ENCODE results near the gene AFF3. TPM values are rescaled to one million over a fixed set of nuclear protein-coding genes. Genes with fewer than 3 reads are reported as not detected.
"Not testable (repeated sequence)": the region's sequence is repeated elsewhere in the genome, so short reads cannot be mapped to it uniquely, and the experiment has no call there.

The AFF3 gene
- total and polyA plus RNA-seq, 4 donors, result 4.2 to 90.9 (median 14.6) TPM

- H3K4me3 ChIP-seq; H3K36me3 ChIP-seq (ENCODE audit: control insufficient read depth in 4 of 4, insufficient read depth in 4 of 4, low read length in 4 of 4); H3K9me3 ChIP-seq (ENCODE audit: control insufficient read depth in 4 of 4, insufficient read depth in 3 of 4, low read length in 3 of 4); H3K27me3 ChIP-seq (ENCODE audit: control insufficient read depth in 3 of 3, insufficient read depth in 3 of 3, low read length in 2 of 3); DNase-seq; ATAC-seq (ENCODE audit: insufficient read depth, low FRiP score); H3K9ac ChIP-seq (ENCODE audit: insufficient read depth in 1 of 2, low read length in 2 of 2); H3K27ac ChIP-seq (ENCODE audit: low read depth in 1 of 2, low read length in 1 of 2): not testable (repeated sequence)
- WGBS, 2 donors, result 66 to 80% methylated on average over 2 to 3 of the region's 8 CpGs
- H3K4me1 ChIP-seq (ENCODE audit: control insufficient read depth in 5 of 5, insufficient read depth in 5 of 5, low read length in 5 of 5), result peaks cover 4 to 24% (median 11%) of the 10 kb centered on the region in 5 donors
Observed at GRCh38 chr2:100102466-100103180, 39.8 kb downstream of the AFF3 start.

GRCh38 chr2:100098855-100099254, 43.5 kb downstream of the AFF3 start:
- not testable (repeated sequence) for H3K27ac ChIP-seq (ENCODE audit: low read depth in 1 of 2, low read length in 1 of 2); ATAC-seq (ENCODE audit: insufficient read depth, low FRiP score); H3K27me3 ChIP-seq (ENCODE audit: control insufficient read depth in 3 of 3, insufficient read depth in 3 of 3, low read length in 2 of 3); DNase-seq; H3K9ac ChIP-seq (ENCODE audit: insufficient read depth in 1 of 2, low read length in 2 of 2); H3K9me3 ChIP-seq (ENCODE audit: control insufficient read depth in 4 of 4, insufficient read depth in 3 of 4, low read length in 3 of 4); H3K4me3 ChIP-seq; H3K36me3 ChIP-seq (ENCODE audit: control insufficient read depth in 4 of 4, insufficient read depth in 4 of 4, low read length in 4 of 4); H3K4me1 ChIP-seq (ENCODE audit: control insufficient read depth in 5 of 5, insufficient read depth in 5 of 5, low read length in 5 of 5)
- 91 to 92% methylated on average over 2 to 5 of the region's 8 CpGs for WGBS, 2 donors

- H3K27me3 ChIP-seq (ENCODE audit: control insufficient read depth in 3 of 3, insufficient read depth in 3 of 3, low read length in 2 of 3), result not testable (repeated sequence)
Observed at GRCh38 chr2:100097611-100098294, 44.6 kb downstream of the AFF3 start.

GRCh38 chr2:100095845-100096244, 46.5 kb downstream of the AFF3 start:
- not testable (repeated sequence) for H3K36me3 ChIP-seq (ENCODE audit: control insufficient read depth in 4 of 4, insufficient read depth in 4 of 4, low read length in 4 of 4); DNase-seq; H3K27me3 ChIP-seq (ENCODE audit: control insufficient read depth in 3 of 3, insufficient read depth in 3 of 3, low read length in 2 of 3); H3K27ac ChIP-seq (ENCODE audit: low read depth in 1 of 2, low read length in 1 of 2); H3K9me3 ChIP-seq (ENCODE audit: control insufficient read depth in 4 of 4, insufficient read depth in 3 of 4, low read length in 3 of 4); H3K4me1 ChIP-seq (ENCODE audit: control insufficient read depth in 5 of 5, insufficient read depth in 5 of 5, low read length in 5 of 5); H3K9ac ChIP-seq (ENCODE audit: insufficient read depth in 1 of 2, low read length in 2 of 2); ATAC-seq (ENCODE audit: insufficient read depth, low FRiP score); H3K4me3 ChIP-seq
- 82 to 92% methylated on average over 7 to 9 of the region's 10 CpGs for WGBS, 2 donors

More at GRCh38 chr2:100097611-100098294, 44.6 kb downstream of the AFF3 start:
- H3K9me3 ChIP-seq (ENCODE audit: control insufficient read depth in 4 of 4, insufficient read depth in 3 of 4, low read length in 3 of 4); H3K9ac ChIP-seq (ENCODE audit: insufficient read depth in 1 of 2, low read length in 2 of 2); H3K27ac ChIP-seq (ENCODE audit: low read depth in 1 of 2, low read length in 1 of 2); H3K36me3 ChIP-seq (ENCODE audit: control insufficient read depth in 4 of 4, insufficient read depth in 4 of 4, low read length in 4 of 4); H3K4me3 ChIP-seq; ATAC-seq (ENCODE audit: insufficient read depth, low FRiP score); DNase-seq; H3K4me1 ChIP-seq (ENCODE audit: control insufficient read depth in 5 of 5, insufficient read depth in 5 of 5, low read length in 5 of 5): not testable (repeated sequence)
- no CpG with 5 or more reads among the region's 7 CpGs for WGBS, 2 donors

GRCh38 chr2:100091807-100092206, 50.6 kb downstream of the AFF3 start:
- DNase-seq; H3K4me3 ChIP-seq; H3K9ac ChIP-seq (ENCODE audit: insufficient read depth in 1 of 2, low read length in 2 of 2); H3K27me3 ChIP-seq (ENCODE audit: control insufficient read depth in 3 of 3, insufficient read depth in 3 of 3, low read length in 2 of 3); H3K27ac ChIP-seq (ENCODE audit: low read depth in 1 of 2, low read length in 1 of 2); H3K36me3 ChIP-seq (ENCODE audit: control insufficient read depth in 4 of 4, insufficient read depth in 4 of 4, low read length in 4 of 4); ATAC-seq (ENCODE audit: insufficient read depth, low FRiP score); H3K4me1 ChIP-seq (ENCODE audit: control insufficient read depth in 5 of 5, insufficient read depth in 5 of 5, low read length in 5 of 5); H3K9me3 ChIP-seq (ENCODE audit: control insufficient read depth in 4 of 4, insufficient read depth in 3 of 4, low read length in 3 of 4): not testable (repeated sequence)
- 85 to 95% methylated on average over 4 to 5 of the region's 8 CpGs for WGBS, 2 donors

GRCh38 chr2:100085744-100086143, 56.6 kb downstream of the AFF3 start:
- 93 to 100% methylated on average over 2 of the region's 2 CpGs for WGBS, 2 donors
- not testable (repeated sequence) for ATAC-seq (ENCODE audit: insufficient read depth, low FRiP score)

GRCh38 chr2:100083421-100084216, 58.8 kb downstream of the AFF3 start:
- 83 to 90% methylated on average over 14 to 16 of the region's 17 CpGs for WGBS, 2 donors
- H3K4me1 ChIP-seq (ENCODE audit: control insufficient read depth in 5 of 5, insufficient read depth in 5 of 5, low read length in 5 of 5); H3K9ac ChIP-seq (ENCODE audit: insufficient read depth in 1 of 2, low read length in 2 of 2); H3K27me3 ChIP-seq (ENCODE audit: control insufficient read depth in 3 of 3, insufficient read depth in 3 of 3, low read length in 2 of 3); H3K9me3 ChIP-seq (ENCODE audit: control insufficient read depth in 4 of 4, insufficient read depth in 3 of 4, low read length in 3 of 4); DNase-seq; ATAC-seq (ENCODE audit: insufficient read depth, low FRiP score); H3K27ac ChIP-seq (ENCODE audit: low read depth in 1 of 2, low read length in 1 of 2); H3K36me3 ChIP-seq (ENCODE audit: control insufficient read depth in 4 of 4, insufficient read depth in 4 of 4, low read length in 4 of 4); H3K4me3 ChIP-seq: not testable (repeated sequence)

More at GRCh38 chr2:100085744-100086143, 56.6 kb downstream of the AFF3 start:
- H3K27ac ChIP-seq (ENCODE audit: low read depth in 1 of 2, low read length in 1 of 2); H3K27me3 ChIP-seq (ENCODE audit: control insufficient read depth in 3 of 3, insufficient read depth in 3 of 3, low read length in 2 of 3); H3K4me1 ChIP-seq (ENCODE audit: control insufficient read depth in 5 of 5, insufficient read depth in 5 of 5, low read length in 5 of 5); H3K9me3 ChIP-seq (ENCODE audit: control insufficient read depth in 4 of 4, insufficient read depth in 3 of 4, low read length in 3 of 4); H3K36me3 ChIP-seq (ENCODE audit: control insufficient read depth in 4 of 4, insufficient read depth in 4 of 4, low read length in 4 of 4); H3K4me3 ChIP-seq; DNase-seq; H3K9ac ChIP-seq (ENCODE audit: insufficient read depth in 1 of 2, low read length in 2 of 2): not testable (repeated sequence)

Data from lung (tissue), 10 donors.